Measurements from ENCODE around the gene AQP10.
"Not testable (repeated sequence)": the region's sequence is repeated elsewhere in the genome, so short reads cannot be mapped to it uniquely, and the experiment has no call there.

Gene AQP10

GRCh38 chr1:154344977-154345837, 24.3 kb downstream of the AQP10 start:
- peak; percentile 60 to 69 for DNase-seq (ENCODE audit: low read depth in 2 of 2)

GRCh38 chr1:154346276-154346917, 25.5 kb downstream of the AQP10 start:
- DNase-seq (ENCODE audit: low read depth in 2 of 2): no peak

GRCh38 chr1:154347961-154348360, 27.1 kb downstream of the AQP10 start:
- DNase-seq (ENCODE audit: low read depth in 2 of 2): no peak

- DNase-seq (ENCODE audit: low read depth in 2 of 2): no peak
Measured at GRCh38 chr1:154348429-154349076, 27.7 kb downstream of the AQP10 start.

GRCh38 chr1:154349121-154349520, 28.2 kb downstream of the AQP10 start:
- no peak for DNase-seq (ENCODE audit: low read depth in 2 of 2)

- DNase-seq (ENCODE audit: low read depth in 2 of 2): no peak
Measured at GRCh38 chr1:154350383-154350782, 29.5 kb downstream of the AQP10 start.

GRCh38 chr1:154351363-154352068, 30.6 kb downstream of the AQP10 start:
- DNase-seq (ENCODE audit: low read depth in 2 of 2): no peak

GRCh38 chr1:154352245-154352580, 31.3 kb downstream of the AQP10 start:
- no peak for DNase-seq (ENCODE audit: low read depth in 2 of 2)

- peak in 1 of 2 donors; percentile 32 for DNase-seq (ENCODE audit: low read depth in 2 of 2)
Measured at GRCh38 chr1:154352581-154353459, 31.9 kb downstream of the AQP10 start.

- peak in 1 of 2 donors; percentile 29 for DNase-seq (ENCODE audit: low read depth in 2 of 2)
Measured at GRCh38 chr1:154353460-154353904, 32.6 kb downstream of the AQP10 start.

GRCh38 chr1:154353966-154354365, 33.1 kb downstream of the AQP10 start:
- DNase-seq (ENCODE audit: low read depth in 2 of 2): no peak

GRCh38 chr1:154358519-154358918, 37.6 kb downstream of the AQP10 start:
- DNase-seq (ENCODE audit: low read depth in 2 of 2): no peak

GRCh38 chr1:154360288-154360687, 39.4 kb downstream of the AQP10 start:
- no peak for DNase-seq (ENCODE audit: low read depth in 2 of 2)

GRCh38 chr1:154360881-154361280, 40.0 kb downstream of the AQP10 start:
- DNase-seq (ENCODE audit: low read depth in 2 of 2): not testable (repeated sequence)

- DNase-seq (ENCODE audit: low read depth in 2 of 2): no peak
Measured at GRCh38 chr1:154361357-154361756, 40.5 kb downstream of the AQP10 start.

GRCh38 chr1:154371436-154371835, 50.5 kb downstream of the AQP10 start:
- DNase-seq (ENCODE audit: low read depth in 2 of 2): no peak

- DNase-seq (ENCODE audit: low read depth in 2 of 2): not testable (repeated sequence)
Measured at GRCh38 chr1:154373777-154374357, 53.0 kb downstream of the AQP10 start.
